WTC11 (cell line): ENCODE measurements around the gene SBNO1. TPM values are rescaled to one million over a fixed set of nuclear protein-coding genes. Genes with fewer than 3 reads are reported as not detected.

ENCODE experiments used
- ATAC-seq: fragments of 200-7000 bp; cut with Tn5 transposase; 2 replicates; pipeline ENCODE4 v1.10.0; 2021; ENCODE audit warnings: mild to moderate bottlenecking, moderate library complexity
- CTCF ChIA-PET: fragments of 300-600 bp; sonication (Branson Sonifier 250); formaldehyde crosslinking; loops from one replicate; lab custom pipeline; 2021; ENCODE audit warnings: antibody characterized with exemption; lab: Charles Lee
- POLR2A ChIA-PET: fragments of 350-600 bp; sonication (Branson Sonifier 250); formaldehyde crosslinking; loops from one replicate; lab custom pipeline; 2021; ENCODE audit warnings: antibody characterized with exemption; lab: Charles Lee
- DNase-seq: peaks from one replicate; pipeline ENCODE4 v3.0.0; 2021; ENCODE audit warnings: low spot score
- H3K27ac Mint-ChIP-seq: 2 replicates; pipeline ENCODE4 v1.8.0; 2021; ENCODE audit warnings: mixed read lengths
- H3K27me3 Mint-ChIP-seq: 2 replicates; pipeline ENCODE4 v1.8.0; 2021; ENCODE audit warnings: low read depth, mild to moderate bottlenecking, moderate library complexity, mixed read lengths
- H3K36me3 Mint-ChIP-seq: 2 replicates; pipeline ENCODE4 v1.8.0; 2021; ENCODE audit warnings: mixed read lengths
- H3K4me1 Mint-ChIP-seq: 2 replicates; pipeline ENCODE4 v1.8.0; 2022; ENCODE audit warnings: mixed read lengths
- H3K4me3 Mint-ChIP-seq: 2 replicates; pipeline ENCODE4 v1.8.0; 2021; ENCODE audit warnings: mild to moderate bottlenecking, moderate library complexity, mixed read lengths
- H3K9me3 Mint-ChIP-seq: 2 replicates; pipeline ENCODE4 v1.8.0; 2021; ENCODE audit warnings: mixed read lengths
- CBFB ChIP-seq: sonication (generic); formaldehyde crosslinking; IDR thresholded peaks from 2 replicates; pipeline ENCODE4 v1.8.1; 2022; ENCODE audit warnings: mild to moderate bottlenecking, low read depth, missing genetic modification reagents
- FOXK1 ChIP-seq: sonication (generic); formaldehyde crosslinking; IDR thresholded peaks from 2 replicates; pipeline ENCODE4 v1.8.0; 2022; ENCODE audit warnings: mild to moderate bottlenecking, moderate library complexity, missing genetic modification reagents
- IRF2 ChIP-seq: sonication (generic); formaldehyde crosslinking; IDR thresholded peaks from 2 replicates; pipeline ENCODE4 v1.8.0; 2022; ENCODE audit warnings: low read depth, missing genetic modification reagents, borderline replicate concordance
- OVOL2 ChIP-seq: fragments of 250-450 bp; sonication (Bioruptor Pico); IDR thresholded peaks from 2 replicates; pipeline ENCODE4 v1.9.0; 2021; ENCODE audit warnings: mild to moderate bottlenecking, borderline replicate concordance
- RORB ChIP-seq: fragments of 250-450 bp; sonication (Bioruptor Pico); IDR thresholded peaks from 2 replicates; pipeline ENCODE4 v1.9.0; 2021; ENCODE audit warnings: mild to moderate bottlenecking
- SP1 ChIP-seq: sonication (generic); formaldehyde crosslinking; conservative IDR thresholded peaks from 2 replicates; pipeline ENCODE4 v1.8.1; 2022; ENCODE audit warnings: missing genetic modification reagents
- TEAD1 ChIP-seq: sonication (generic); formaldehyde crosslinking; IDR thresholded peaks from 2 replicates; pipeline ENCODE4 v1.8.0; 2022; ENCODE audit warnings: mild to moderate bottlenecking, missing genetic modification reagents
- ZNF138 ChIP-seq: sonication (generic); formaldehyde crosslinking; conservative IDR thresholded peaks from 2 replicates; pipeline ENCODE4 v1.8.1; 2022; ENCODE audit warnings: mild to moderate bottlenecking, moderate library complexity, missing genetic modification reagents
- ZNF232 ChIP-seq: sonication (generic); formaldehyde crosslinking; IDR thresholded peaks from 2 replicates; pipeline ENCODE4 v1.8.0; 2022; ENCODE audit warnings: mild to moderate bottlenecking, missing genetic modification reagents
- ZNF317 ChIP-seq: sonication (generic); formaldehyde crosslinking; IDR thresholded peaks from 2 replicates; pipeline ENCODE4 v1.8.1; 2023; ENCODE audit warnings: low read depth, mild to moderate bottlenecking, moderate library complexity, missing genetic modification reagents, borderline replicate concordance
- total RNA-seq: library from RNA; stranded (reverse); gene quantifications from 3 replicates; pipeline ENCODE4 v1.2.3, GENCODE V29; 2021
- TF ChIP-seq, protein P1 (sequence below): sonication (generic); formaldehyde crosslinking; IDR thresholded peaks from 2 replicates; pipeline ENCODE4 v1.8.1; 2022; ENCODE audit warnings: mild to moderate bottlenecking, moderate library complexity, missing genetic modification reagents
- TF ChIP-seq, protein P2 (sequence below): sonication (generic); formaldehyde crosslinking; IDR thresholded peaks from 2 replicates; pipeline ENCODE4 v1.8.1; 2023; ENCODE audit warnings: mild to moderate bottlenecking, missing genetic modification reagents, moderate library complexity
- TF ChIP-seq, protein P3 (sequence below): fragments of 250-450 bp; sonication (Bioruptor Pico); IDR thresholded peaks from 2 replicates; pipeline ENCODE4 v1.8.0; 2021; ENCODE audit warnings: mild to moderate bottlenecking
- TF ChIP-seq, protein P4 (sequence below): sonication (generic); formaldehyde crosslinking; IDR thresholded peaks from 2 replicates; pipeline ENCODE4 v1.8.1; 2023; ENCODE audit warnings: mild to moderate bottlenecking, moderate library complexity, missing genetic modification reagents
- TF ChIP-seq, protein P5 (sequence below): sonication (generic); formaldehyde crosslinking; IDR thresholded peaks from 2 replicates; pipeline ENCODE4 v1.8.0; 2023; ENCODE audit warnings: mild to moderate bottlenecking, missing genetic modification reagents
- TF ChIP-seq, protein P6 (sequence below): sonication (generic); formaldehyde crosslinking; IDR thresholded peaks from 2 replicates; pipeline ENCODE4 v1.8.0; 2022; ENCODE audit warnings: mild to moderate bottlenecking, missing genetic modification reagents

SBNO1 gene
- total RNA-seq, 1 experiment from 2014 or later, result 52.2 TPM

DNA sequence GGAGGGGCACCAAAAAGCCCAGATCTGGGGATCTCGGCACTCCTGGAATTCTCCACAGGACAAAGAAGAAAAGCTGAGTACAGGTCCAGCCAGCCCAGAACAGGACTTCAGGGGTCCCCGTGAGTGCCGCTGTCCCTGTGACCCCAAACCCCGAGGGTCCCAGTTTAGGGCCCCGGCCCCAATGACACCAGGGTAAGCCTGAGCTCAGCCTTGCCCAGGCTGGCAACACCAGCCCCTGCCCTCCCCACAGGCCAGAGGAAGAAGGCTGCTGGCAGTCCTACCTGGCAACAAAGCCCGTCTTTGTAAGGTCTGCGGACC is 94.8 kb downstream of the SBNO1 start:
- TF ChIP-seq ZNF138 (no peak), FOXK1 (no peak), IRF2 (CRISPR knock-in tag) (no peak), CBFB (CRISPR knock-in tag) (no peak), ZNF232 (CRISPR knock-in tag) (no peak), OVOL2 (CRISPR knock-in tag) (no peak), TEAD1 (CRISPR knock-in tag) (no peak)
- TF ChIP-seq, protein P1, sequence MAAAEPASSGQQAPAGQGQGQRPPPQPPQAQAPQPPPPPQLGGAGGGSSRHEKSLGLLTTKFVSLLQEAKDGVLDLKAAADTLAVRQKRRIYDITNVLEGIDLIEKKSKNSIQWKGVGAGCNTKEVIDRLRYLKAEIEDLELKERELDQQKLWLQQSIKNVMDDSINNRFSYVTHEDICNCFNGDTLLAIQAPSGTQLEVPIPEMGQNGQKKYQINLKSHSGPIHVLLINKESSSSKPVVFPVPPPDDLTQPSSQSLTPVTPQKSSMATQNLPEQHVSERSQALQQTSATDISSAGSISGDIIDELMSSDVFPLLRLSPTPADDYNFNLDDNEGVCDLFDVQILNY (CRISPR knock-in tag), result no peak
- TF ChIP-seq, protein P2, sequence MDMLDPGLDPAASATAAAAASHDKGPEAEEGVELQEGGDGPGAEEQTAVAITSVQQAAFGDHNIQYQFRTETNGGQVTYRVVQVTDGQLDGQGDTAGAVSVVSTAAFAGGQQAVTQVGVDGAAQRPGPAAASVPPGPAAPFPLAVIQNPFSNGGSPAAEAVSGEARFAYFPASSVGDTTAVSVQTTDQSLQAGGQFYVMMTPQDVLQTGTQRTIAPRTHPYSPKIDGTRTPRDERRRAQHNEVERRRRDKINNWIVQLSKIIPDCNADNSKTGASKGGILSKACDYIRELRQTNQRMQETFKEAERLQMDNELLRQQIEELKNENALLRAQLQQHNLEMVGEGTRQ (CRISPR knock-in tag), result no peak
- H3K36me3 Mint-ChIP-seq, result peaks cover 10% of the 10 kb centered on the region
- no peaks in the 10 kb centered on the region for H3K27me3 Mint-ChIP-seq
- peaks cover 37% of the 10 kb centered on the region for H3K4me1 Mint-ChIP-seq
- H3K4me3 Mint-ChIP-seq, result peak overlapping the region; percentile 92
- no peak overlapping the region; the same call in 1 of the 2 replicates for H3K27ac Mint-ChIP-seq
- ATAC-seq (no peak), DNase-seq (no peak)
- CTCF ChIA-PET, result interaction anchor here (1.0 to 2.6 kb wide), 5 partner anchors 8 to 96 kb away, joined by 3 to 15 read pairs (median 4); partner anchors contain the start of genes MPHOSPH9 and MTRFR
- POLR2A ChIA-PET, result interaction anchor here (0.6 to 2.7 kb wide), 6 partner anchors 28 to 314 kb away, joined by 3 to 15 read pairs (median 5); partner anchors contain the start of genes MPHOSPH9, MTRFR and TMED2
- no peaks in the 10 kb centered on the region for H3K9me3 Mint-ChIP-seq

DNA sequence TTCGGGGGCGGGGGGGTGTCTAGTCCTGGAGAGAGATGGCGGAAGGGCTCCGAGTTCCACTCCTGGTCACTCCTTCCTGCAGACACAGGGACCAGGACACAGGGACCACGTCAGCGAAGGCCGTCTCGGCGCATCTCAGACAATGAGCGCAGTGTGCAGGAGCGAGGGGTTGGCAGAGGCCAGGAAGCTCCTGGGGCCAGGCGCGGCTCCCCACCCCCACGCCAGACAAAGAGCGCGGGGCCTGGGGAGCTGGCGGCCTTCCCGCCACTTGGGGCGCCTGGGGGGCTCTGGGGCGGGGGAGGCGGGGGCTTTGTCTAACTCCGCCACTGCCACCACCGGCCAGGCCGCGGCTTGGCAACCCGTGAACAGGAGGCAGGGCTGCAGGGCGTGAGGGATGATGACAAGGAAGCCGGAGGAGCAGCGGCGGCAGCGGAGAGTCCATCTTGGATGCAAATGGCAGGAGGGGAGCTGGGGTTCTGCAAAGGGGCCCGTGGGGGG is 95.2 kb downstream of the SBNO1 start:
- Mint-ChIP-seq H3K9me3 (no peaks in the 10 kb centered on the region), H3K4me3 (peak overlapping the region; percentile 92), H3K27ac (peak overlapping the region; percentile 90), H3K36me3 (peaks cover 14% of the 10 kb centered on the region), H3K4me1 (peaks cover 38% of the 10 kb centered on the region), H3K27me3 (no peaks in the 10 kb centered on the region)
- TF ChIP-seq, protein P1 (CRISPR knock-in tag), result peak; percentile 66; the same call in 1 of the 2 replicates
- no peak for TF ChIP-seq ZNF317 (CRISPR knock-in tag)
- TF ChIP-seq, protein P3, sequence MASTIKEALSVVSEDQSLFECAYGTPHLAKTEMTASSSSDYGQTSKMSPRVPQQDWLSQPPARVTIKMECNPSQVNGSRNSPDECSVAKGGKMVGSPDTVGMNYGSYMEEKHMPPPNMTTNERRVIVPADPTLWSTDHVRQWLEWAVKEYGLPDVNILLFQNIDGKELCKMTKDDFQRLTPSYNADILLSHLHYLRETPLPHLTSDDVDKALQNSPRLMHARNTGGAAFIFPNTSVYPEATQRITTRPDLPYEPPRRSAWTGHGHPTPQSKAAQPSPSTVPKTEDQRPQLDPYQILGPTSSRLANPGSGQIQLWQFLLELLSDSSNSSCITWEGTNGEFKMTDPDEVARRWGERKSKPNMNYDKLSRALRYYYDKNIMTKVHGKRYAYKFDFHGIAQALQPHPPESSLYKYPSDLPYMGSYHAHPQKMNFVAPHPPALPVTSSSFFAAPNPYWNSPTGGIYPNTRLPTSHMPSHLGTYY (CRISPR knock-in tag), result no peak
- TF ChIP-seq, protein P4, sequence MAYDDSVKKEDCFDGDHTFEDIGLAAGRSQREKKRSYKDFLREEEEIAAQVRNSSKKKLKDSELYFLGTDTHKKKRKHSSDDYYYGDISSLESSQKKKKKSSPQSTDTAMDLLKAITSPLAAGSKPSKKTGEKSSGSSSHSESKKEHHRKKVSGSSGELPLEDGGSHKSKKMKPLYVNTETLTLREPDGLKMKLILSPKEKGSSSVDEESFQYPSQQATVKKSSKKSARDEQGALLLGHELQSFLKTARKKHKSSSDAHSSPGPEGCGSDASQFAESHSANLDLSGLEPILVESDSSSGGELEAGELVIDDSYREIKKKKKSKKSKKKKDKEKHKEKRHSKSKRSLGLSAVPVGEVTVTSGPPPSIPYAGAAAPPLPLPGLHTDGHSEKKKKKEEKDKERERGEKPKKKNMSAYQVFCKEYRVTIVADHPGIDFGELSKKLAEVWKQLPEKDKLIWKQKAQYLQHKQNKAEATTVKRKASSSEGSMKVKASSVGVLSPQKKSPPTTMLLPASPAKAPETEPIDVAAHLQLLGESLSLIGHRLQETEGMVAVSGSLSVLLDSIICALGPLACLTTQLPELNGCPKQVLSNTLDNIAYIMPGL (CRISPR knock-in tag), result 0 out of 2 replicates have a peak, but pooled peaks have one; percentile 34
- no peak for TF ChIP-seq CBFB (CRISPR knock-in tag)
- TF ChIP-seq, protein P5, sequence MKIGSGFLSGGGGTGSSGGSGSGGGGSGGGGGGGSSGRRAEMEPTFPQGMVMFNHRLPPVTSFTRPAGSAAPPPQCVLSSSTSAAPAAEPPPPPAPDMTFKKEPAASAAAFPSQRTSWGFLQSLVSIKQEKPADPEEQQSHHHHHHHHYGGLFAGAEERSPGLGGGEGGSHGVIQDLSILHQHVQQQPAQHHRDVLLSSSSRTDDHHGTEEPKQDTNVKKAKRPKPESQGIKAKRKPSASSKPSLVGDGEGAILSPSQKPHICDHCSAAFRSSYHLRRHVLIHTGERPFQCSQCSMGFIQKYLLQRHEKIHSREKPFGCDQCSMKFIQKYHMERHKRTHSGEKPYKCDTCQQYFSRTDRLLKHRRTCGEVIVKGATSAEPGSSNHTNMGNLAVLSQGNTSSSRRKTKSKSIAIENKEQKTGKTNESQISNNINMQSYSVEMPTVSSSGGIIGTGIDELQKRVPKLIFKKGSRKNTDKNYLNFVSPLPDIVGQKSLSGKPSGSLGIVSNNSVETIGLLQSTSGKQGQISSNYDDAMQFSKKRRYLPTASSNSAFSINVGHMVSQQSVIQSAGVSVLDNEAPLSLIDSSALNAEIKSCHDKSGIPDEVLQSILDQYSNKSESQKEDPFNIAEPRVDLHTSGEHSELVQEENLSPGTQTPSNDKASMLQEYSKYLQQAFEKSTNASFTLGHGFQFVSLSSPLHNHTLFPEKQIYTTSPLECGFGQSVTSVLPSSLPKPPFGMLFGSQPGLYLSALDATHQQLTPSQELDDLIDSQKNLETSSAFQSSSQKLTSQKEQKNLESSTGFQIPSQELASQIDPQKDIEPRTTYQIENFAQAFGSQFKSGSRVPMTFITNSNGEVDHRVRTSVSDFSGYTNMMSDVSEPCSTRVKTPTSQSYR (CRISPR knock-in tag), result 0 out of 2 replicates have a peak, but pooled peaks have one; percentile 47
- TF ChIP-seq, protein P6, sequence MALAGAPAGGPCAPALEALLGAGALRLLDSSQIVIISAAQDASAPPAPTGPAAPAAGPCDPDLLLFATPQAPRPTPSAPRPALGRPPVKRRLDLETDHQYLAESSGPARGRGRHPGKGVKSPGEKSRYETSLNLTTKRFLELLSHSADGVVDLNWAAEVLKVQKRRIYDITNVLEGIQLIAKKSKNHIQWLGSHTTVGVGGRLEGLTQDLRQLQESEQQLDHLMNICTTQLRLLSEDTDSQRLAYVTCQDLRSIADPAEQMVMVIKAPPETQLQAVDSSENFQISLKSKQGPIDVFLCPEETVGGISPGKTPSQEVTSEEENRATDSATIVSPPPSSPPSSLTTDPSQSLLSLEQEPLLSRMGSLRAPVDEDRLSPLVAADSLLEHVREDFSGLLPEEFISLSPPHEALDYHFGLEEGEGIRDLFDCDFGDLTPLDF, result 0 out of 2 replicates have a peak, but pooled peaks have one; percentile 42
- TF ChIP-seq SP1 (CRISPR knock-in tag), result 0 out of 2 replicates have a peak, but pooled peaks have one; percentile 34
- TF ChIP-seq RORB (CRISPR knock-in tag), result no peak
- ATAC-seq (peak; percentile 53), DNase-seq (peak; percentile 78)
- ChIA-PET CTCF (interaction anchor here (0.6 to 2.6 kb wide), 9 partner anchors 8 to 476 kb away, joined by 3 to 15 read pairs (median 3); partner anchors contain the start of genes MPHOSPH9 and MTRFR), POLR2A (interaction anchor here (0.6 to 2.7 kb wide), 5 partner anchors 27 to 315 kb away, joined by 4 to 15 read pairs (median 5); partner anchors contain the start of genes MPHOSPH9, MTRFR and TMED2)
